ENCODE measurements around the gene NABP2. TPM values are rescaled to one million over a fixed set of nuclear protein-coding genes. Genes with fewer than 3 reads are reported as not detected.
A peak's percentile ranks its signal among the peaks of the same experiment; 100 is the strongest.
"Not testable (repeated sequence)": the region's sequence is repeated elsewhere in the genome, so short reads cannot be mapped to it uniquely, and the experiment has no call there.

NABP2 gene
- total RNA-seq, 1 experiment from 2014 or later, result 68.5 TPM

DNA sequence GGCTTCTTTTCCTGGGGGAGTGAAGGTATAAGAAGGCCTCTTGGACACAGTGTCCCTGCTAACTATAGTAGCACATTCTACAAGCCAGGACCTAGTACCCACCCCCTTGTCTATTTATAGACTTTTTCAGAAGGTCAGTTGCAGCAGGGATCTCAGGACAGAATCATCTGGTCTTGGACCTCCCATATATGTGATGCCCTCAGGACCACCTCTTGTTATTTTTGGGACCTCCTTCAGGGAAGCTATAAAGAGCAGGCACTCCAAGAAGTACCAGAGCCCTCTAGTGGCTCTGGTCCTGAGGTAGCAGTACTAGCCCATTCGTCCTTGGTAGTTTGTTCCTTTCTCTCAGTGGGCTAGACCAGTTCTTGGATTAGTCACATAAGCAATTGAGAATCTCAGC is 46.9 kb downstream of the NABP2 start:
- H3K9me2 ChIP-seq (ENCODE audit: insufficient read depth), result no peaks in the 10 kb centered on the region
- intact Hi-C loops (cut with micrococcal nuclease; ENCODE audit: unreplicated experiment), result no loop called here
- no peak overlapping the region for H3K4me2 ChIP-seq
- H3K27ac ChIP-seq, result no peak overlapping the region
- no peaks in the 10 kb centered on the region for H4K20me1 ChIP-seq (ENCODE audit: insufficient read depth)
- no peaks in the 10 kb centered on the region for H3K79me2 ChIP-seq (ENCODE audit: low read depth)
- H3K27me3 ChIP-seq (ENCODE audit: insufficient read depth, low read depth), result no peaks in the 10 kb centered on the region
- H3K4me3 ChIP-seq, result no peak overlapping the region
- no TSS peak for BruUV-seq (replicated peaks)
- no peak overlapping the region for H2AFZ ChIP-seq
- ChIA-PET CTCF (interaction anchor here (0.5 to 0.6 kb wide), 3 partner anchors 33 to 297 kb away, joined by 3 to 17 read pairs (median 5); no protein-coding TSS in a partner anchor), POLR2A (ENCODE audit: unreplicated experiment) (interaction anchor here (0.6 kb wide), 1 partner anchor 224 kb away, joined by 6 read pairs; no protein-coding TSS in a partner anchor)
- peaks cover 4% of the 10 kb centered on the region; the same call in 1 of the 2 replicates for H3K4me1 ChIP-seq (replicated peaks; ENCODE audit: insufficient read depth)
- TF ChIP-seq EZH2 (IDR thresholded peaks at IDR 0.05; ENCODE audit: low read depth), result no peak
- TF ChIP-seq, protein P1, sequence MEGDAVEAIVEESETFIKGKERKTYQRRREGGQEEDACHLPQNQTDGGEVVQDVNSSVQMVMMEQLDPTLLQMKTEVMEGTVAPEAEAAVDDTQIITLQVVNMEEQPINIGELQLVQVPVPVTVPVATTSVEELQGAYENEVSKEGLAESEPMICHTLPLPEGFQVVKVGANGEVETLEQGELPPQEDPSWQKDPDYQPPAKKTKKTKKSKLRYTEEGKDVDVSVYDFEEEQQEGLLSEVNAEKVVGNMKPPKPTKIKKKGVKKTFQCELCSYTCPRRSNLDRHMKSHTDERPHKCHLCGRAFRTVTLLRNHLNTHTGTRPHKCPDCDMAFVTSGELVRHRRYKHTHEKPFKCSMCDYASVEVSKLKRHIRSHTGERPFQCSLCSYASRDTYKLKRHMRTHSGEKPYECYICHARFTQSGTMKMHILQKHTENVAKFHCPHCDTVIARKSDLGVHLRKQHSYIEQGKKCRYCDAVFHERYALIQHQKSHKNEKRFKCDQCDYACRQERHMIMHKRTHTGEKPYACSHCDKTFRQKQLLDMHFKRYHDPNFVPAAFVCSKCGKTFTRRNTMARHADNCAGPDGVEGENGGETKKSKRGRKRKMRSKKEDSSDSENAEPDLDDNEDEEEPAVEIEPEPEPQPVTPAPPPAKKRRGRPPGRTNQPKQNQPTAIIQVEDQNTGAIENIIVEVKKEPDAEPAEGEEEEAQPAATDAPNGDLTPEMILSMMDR (conservative IDR thresholded peaks at IDR 0.05), result peak; percentile 39; the same call in 1 of the 2 replicates
- no peaks in the 10 kb centered on the region for H3K9me3 ChIP-seq (ENCODE audit: insufficient read depth, low read depth)
- H3K36me3 ChIP-seq (ENCODE audit: low read depth), result peaks cover 14% of the 10 kb centered on the region
- no peak for DNase-seq
- H3F3A ChIP-seq (ENCODE audit: insufficient read depth, low read depth), result peaks cover 32% of the 10 kb centered on the region; the same call in 1 of the 2 replicates

DNA sequence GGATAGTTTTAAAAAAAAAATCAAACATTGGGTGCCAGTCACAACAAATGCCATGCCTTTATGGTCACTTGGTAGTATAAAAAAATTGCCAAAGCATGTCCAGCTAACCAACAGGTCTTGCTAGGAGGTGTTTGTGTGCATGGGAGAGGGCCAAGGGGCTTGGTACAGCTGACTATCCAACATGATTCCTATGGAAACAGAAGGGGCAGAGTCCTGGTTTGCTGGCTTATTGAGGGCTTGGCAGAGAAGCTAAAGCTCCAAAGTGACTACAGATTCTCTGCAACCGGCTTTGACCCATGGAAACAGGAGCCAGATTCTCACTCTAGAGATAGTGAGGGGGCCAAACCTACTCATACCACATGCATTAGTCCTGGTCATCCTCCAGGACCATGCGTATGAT is 48.3 kb downstream of the NABP2 start:
- CTCF ChIA-PET, result interaction anchor here (0.5 kb wide), 1 partner anchor 20 kb away, joined by 6 read pairs; no protein-coding TSS in a partner anchor
- H3K4me2 ChIP-seq; H3K4me1 ChIP-seq (replicated peaks; ENCODE audit: insufficient read depth); POLR2A ChIA-PET (ENCODE audit: unreplicated experiment); H3K4me3 ChIP-seq; H3K79me2 ChIP-seq (ENCODE audit: low read depth); H3K9me2 ChIP-seq (ENCODE audit: insufficient read depth); H3K27me3 ChIP-seq (ENCODE audit: insufficient read depth, low read depth); H3K27ac ChIP-seq; H3K9me3 ChIP-seq (ENCODE audit: insufficient read depth, low read depth); H4K20me1 ChIP-seq (ENCODE audit: insufficient read depth); DNase-seq; H2AFZ ChIP-seq; intact Hi-C loops (cut with micrococcal nuclease; ENCODE audit: unreplicated experiment): not testable (repeated sequence)
- BruUV-seq (replicated peaks), result TSS peak; percentile 41
- H3F3A ChIP-seq (ENCODE audit: insufficient read depth, low read depth), result peaks cover 29% of the 10 kb centered on the region; the same call in 1 of the 2 replicates
- peaks cover 14% of the 10 kb centered on the region for H3K36me3 ChIP-seq (ENCODE audit: low read depth)

DNA sequence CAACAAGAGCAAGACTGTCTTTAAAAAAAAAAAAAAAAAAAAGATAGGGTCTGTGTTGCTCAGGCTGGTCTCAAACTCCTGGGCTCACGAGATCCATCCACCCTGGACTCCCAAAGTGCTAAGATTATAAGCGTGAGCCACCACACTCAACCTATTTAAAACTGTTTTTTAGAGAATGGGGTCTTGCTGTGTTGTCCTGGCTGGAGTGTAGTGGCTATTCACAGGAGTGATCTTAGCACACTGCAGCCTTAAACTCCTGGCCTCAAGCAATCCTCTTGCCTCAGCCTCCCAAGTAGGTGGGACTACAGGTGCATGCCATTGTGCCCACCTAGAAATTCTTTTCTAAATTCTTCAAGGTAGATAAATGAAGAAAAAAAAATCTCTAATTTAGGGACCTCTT is 50.2 kb downstream of the NABP2 start:
- H3K4me1 ChIP-seq (replicated peaks; ENCODE audit: insufficient read depth), result no peaks in the 10 kb centered on the region
- no peak overlapping the region for H2AFZ ChIP-seq
- no peak for DNase-seq
- H3K36me3 ChIP-seq (ENCODE audit: low read depth), result peaks cover 27% of the 10 kb centered on the region
- no peak overlapping the region for H3K27ac ChIP-seq
- POLR2A ChIA-PET (ENCODE audit: unreplicated experiment), result no interaction called here
- H3K9me3 ChIP-seq (ENCODE audit: insufficient read depth, low read depth), result no peaks in the 10 kb centered on the region
- CTCF ChIA-PET, result no interaction called here
- H3F3A ChIP-seq (ENCODE audit: insufficient read depth, low read depth), result peaks cover 14% of the 10 kb centered on the region; the same call in 1 of the 2 replicates
- no peak overlapping the region for H3K4me3 ChIP-seq
- no peaks in the 10 kb centered on the region for H3K79me2 ChIP-seq (ENCODE audit: low read depth)
- no peaks in the 10 kb centered on the region for H3K9me2 ChIP-seq (ENCODE audit: insufficient read depth)
- no peaks in the 10 kb centered on the region; the same call in 1 of the 2 replicates for H4K20me1 ChIP-seq (ENCODE audit: insufficient read depth)
- no peaks in the 10 kb centered on the region for H3K27me3 ChIP-seq (ENCODE audit: insufficient read depth, low read depth)
- no peak for TF ChIP-seq EZH2 (IDR thresholded peaks at IDR 0.05; ENCODE audit: low read depth)
- TF ChIP-seq, protein P1 (conservative IDR thresholded peaks at IDR 0.05), result no peak
- no TSS peak for BruUV-seq (replicated peaks)
- no peak overlapping the region for H3K4me2 ChIP-seq
- intact Hi-C loops (cut with micrococcal nuclease; ENCODE audit: unreplicated experiment), result no loop called here

DNA sequence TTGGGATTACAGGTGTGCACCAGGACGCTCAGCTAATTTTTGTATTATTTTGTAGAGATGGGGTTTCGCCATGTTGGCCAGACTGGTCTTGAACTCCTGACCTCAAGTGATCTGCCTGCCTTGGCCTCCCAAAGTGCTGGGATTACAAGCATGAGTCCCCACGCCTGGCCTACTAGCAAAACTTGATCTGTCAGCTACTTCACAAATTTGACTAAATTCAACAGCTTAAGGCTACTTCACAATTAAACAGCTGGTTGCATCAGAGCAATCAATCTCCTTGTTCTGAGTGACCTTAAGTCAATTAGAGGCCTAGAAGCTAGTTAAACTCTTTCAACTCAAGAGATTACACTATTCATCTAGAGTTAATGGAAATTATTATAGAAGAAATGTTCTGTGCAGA is 54.8 kb downstream of the NABP2 start:
- no peak overlapping the region for H3K4me3 ChIP-seq
- H3K27me3 ChIP-seq (ENCODE audit: insufficient read depth, low read depth), result no peaks in the 10 kb centered on the region
- H3K27ac ChIP-seq, result no peak overlapping the region
- no peaks in the 10 kb centered on the region for H3K9me2 ChIP-seq (ENCODE audit: insufficient read depth)
- no peaks in the 10 kb centered on the region for H3K9me3 ChIP-seq (ENCODE audit: insufficient read depth, low read depth)
- H3K36me3 ChIP-seq (ENCODE audit: low read depth), result peaks cover 48% of the 10 kb centered on the region
- no peaks in the 10 kb centered on the region for H3K4me1 ChIP-seq (replicated peaks; ENCODE audit: insufficient read depth)
- no peak for DNase-seq
- no peaks in the 10 kb centered on the region for H3K79me2 ChIP-seq (ENCODE audit: low read depth)
- H3K4me2 ChIP-seq, result no peak overlapping the region
- intact Hi-C loops (cut with micrococcal nuclease; ENCODE audit: unreplicated experiment), result no loop called here
- H3F3A ChIP-seq (ENCODE audit: insufficient read depth, low read depth), result peaks cover 6% of the 10 kb centered on the region; the same call in 1 of the 2 replicates
- BruUV-seq (replicated peaks), result no TSS peak
- TF ChIP-seq, protein P1 (conservative IDR thresholded peaks at IDR 0.05), result no peak
- no peak for TF ChIP-seq EZH2 (IDR thresholded peaks at IDR 0.05; ENCODE audit: low read depth)
- no peaks in the 10 kb centered on the region; the same call in 1 of the 2 replicates for H4K20me1 ChIP-seq (ENCODE audit: insufficient read depth)
- ChIA-PET CTCF (interaction anchor here (0.5 to 0.7 kb wide), 2 partner anchors 31 to 166 kb away, joined by 4 to 5 read pairs; no protein-coding TSS in a partner anchor), POLR2A (ENCODE audit: unreplicated experiment) (no interaction called here)
- no peak overlapping the region for H2AFZ ChIP-seq
